Keratinocyte (primary cell): ENCODE data around the gene USH2A.

Source experiments
- CTCF ChIP-seq, 3 experiments: IDR thresholded peaks in 1 of 3; conservative IDR thresholded peaks in 1 of 3; optimal IDR thresholded peaks in 1 of 3; 2 replicates in 2 of 3; 3 replicates in 1 of 3; pipeline versions ENCODE3 to v1.5.1; 2011; ENCODE audit warnings: low read length in 3 of 3, mild to moderate bottlenecking in 3 of 3, moderate library complexity in 2 of 3, control low read depth in 1 of 3, inconsistent platforms in 1 of 3; ENCODE audit not compliant: insufficient read depth in 2 of 3; ENCODE audit errors: extremely low read depth in 1 of 3
- EZH2 ChIP-seq: IDR thresholded peaks from one replicate; pipeline ENCODE4 v1.6.1; 2012; ENCODE audit warnings: inconsistent platforms, mild to moderate bottlenecking, low read length, moderate library complexity

GRCh38 chr1:215599418-215600074, 823.7 kb downstream of the USH2A start:
- TF ChIP-seq EZH2 (no peak), CTCF (optimal IDR thresholded peaks at IDR 0.05 in 1 of 3, IDR thresholded peaks at IDR 0.05 in 1 of 3, conservative IDR thresholded peaks at IDR 0.05 in 1 of 3; ENCODE audit: extremely low read depth in 1 of 3, insufficient read depth in 2 of 3, low read length in 3 of 3) (no peak)
